GM21423 (cell line): ENCODE data around the gene CEMIP2.

Experiments used
- ATAC-seq: cut with Tn5 transposase; IDR thresholded peaks from one replicate; pipeline ENCODE4 v1.9.1; 2021; ENCODE audit warnings: mild to moderate bottlenecking, moderate library complexity; ENCODE audit not compliant: unreplicated experiment

CEMIP2 gene

DNA sequence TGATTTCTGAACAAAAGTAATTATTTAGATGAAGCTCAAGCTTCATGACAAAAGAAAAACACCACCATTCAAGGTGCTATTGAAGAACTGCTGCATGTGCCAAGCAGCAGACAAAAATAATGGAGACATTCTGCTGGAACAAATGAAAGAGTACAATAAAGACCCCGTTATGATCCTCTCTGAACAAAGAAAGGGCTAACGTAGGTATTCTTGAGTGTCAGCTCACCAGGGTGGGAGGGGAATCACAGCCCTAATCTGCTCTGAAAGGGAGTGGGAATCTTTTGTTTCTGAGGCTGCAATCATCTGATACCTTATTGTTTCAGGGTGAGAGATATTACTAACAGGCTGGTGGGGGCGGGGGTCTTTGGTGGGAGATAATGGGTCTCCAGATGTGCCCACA is 15.4 kb downstream of the CEMIP2 start:
- no peak for ATAC-seq

GRCh38 chr9:71752352-71752751 is 16.0 kb downstream of the CEMIP2 start:
- ATAC-seq, result no peak

GRCh38 chr9:71748280-71748743 is 20.0 kb downstream of the CEMIP2 start:
- no peak for ATAC-seq

DNA sequence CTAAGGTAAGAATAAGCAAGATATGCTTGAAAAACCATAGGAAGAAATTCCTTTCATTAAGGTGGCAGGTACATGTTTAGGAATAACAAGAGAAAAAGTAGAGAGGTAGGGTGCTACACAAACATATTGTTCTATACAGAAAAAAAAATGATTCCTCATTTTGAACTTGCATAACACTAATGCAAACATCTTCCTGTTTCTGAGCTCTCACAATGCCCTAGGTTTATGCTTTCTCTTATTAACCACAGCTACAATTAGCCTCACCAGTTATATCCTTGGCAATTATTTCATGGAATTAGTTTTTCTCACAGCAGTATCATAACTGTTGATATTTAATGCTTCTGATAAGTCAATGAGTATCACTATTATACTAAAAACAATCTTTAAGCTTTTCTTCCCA is 20.7 kb downstream of the CEMIP2 start:
- no peak for ATAC-seq

DNA sequence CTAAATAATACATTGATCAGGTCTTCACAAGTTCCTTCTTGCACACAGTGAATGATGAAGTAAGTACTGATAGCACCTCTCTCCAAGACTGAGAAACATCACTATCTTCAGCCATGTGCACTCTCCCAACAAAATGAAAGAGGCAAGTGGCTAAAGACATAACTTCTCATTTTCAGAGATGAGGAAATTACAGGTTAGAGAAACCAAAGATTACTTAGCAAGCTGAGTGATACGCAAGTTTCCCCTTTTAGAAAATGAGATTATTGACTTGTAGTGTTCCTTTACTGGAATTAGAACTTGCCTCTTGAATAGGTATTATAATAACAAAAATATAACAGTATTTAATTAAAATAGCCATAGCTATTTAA is 21.6 kb downstream of the CEMIP2 start:
- ATAC-seq, result no peak

DNA sequence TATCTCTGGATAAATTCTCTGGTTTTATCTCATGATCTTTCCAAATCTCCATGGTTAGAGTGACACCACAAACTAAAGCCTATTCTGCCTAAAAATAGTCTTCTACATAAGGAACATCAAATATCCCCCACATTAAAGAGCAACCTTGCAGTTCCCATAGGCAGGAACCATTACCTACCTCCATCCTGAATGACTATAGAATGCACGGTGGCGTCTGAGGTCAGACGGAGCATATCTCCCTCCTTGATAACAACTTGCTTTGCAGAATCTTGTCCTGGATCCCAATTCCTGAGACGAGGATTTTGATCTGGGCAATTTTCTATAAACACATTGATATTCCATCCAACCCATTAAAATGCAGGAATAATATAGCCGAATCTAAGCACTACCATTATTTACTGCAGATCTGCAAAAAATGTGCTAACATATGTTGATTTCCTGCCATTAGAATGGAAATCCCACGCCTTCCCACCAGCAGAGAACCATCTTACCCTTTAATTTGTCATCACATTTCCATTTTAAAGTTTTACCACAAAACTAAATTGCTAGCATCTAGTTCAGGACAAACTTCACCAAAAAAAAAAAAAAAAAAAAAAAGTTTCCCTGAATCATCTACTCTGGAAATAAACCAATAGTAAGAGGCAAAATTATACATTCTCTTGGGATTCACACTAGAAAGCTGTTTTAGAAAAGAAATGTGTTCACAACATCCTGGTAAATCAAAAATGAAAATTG is 22.1 kb downstream of the CEMIP2 start:
- ATAC-seq, result no peak

- ATAC-seq, result no peak
These were observed 23.4 kb downstream of the CEMIP2 start for GRCh38 chr9:71744754-71745521.

DNA sequence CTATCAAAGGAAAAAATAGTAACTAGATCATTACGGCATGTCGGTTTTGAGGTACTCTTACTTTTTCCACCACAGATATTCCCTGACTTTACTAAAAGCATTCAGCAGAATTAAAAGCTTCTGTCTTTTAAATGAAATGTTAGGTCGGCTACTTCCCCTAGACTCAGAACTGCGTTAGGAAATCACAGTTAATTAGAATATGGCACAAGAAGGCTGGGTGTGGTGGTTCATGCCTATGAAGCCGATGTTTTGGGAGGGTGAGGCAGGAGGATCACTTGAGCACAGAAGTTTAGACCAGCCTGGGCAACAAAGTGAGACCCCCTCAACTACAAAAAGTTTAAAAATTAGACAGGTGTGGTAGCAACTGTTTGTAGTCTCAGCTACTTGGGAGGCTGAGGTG is 24.4 kb downstream of the CEMIP2 start:
- ATAC-seq, result no peak

DNA sequence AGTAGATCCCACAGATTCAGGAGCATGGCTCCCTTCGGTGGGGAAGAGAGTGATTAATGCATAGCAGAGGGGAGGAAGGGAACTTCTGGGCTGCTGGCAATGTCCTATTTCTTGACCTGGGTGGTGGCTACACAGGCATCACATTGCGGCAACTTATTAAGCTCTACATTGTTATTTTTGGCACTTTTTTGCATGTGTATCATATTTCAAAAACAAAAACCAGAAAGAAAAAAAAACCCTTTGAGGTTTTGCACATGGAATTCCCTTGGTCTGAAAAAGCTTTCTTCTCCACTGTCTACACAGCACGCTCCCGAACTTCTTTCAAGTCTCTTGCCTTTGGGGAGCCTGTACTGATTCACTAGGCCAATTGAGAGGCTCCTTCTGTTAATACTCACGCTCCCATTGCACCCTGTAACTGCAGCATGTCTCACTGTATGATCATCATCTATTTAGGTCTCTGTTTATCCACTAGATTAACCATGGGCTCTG is 25.1 kb downstream of the CEMIP2 start:
- ATAC-seq, result no peak

GRCh38 chr9:71742703-71743102 is 25.6 kb downstream of the CEMIP2 start:
- no peak for ATAC-seq

- ATAC-seq, result no peak
These were observed 26.2 kb downstream of the CEMIP2 start for GRCh38 chr9:71741926-71742648.

DNA sequence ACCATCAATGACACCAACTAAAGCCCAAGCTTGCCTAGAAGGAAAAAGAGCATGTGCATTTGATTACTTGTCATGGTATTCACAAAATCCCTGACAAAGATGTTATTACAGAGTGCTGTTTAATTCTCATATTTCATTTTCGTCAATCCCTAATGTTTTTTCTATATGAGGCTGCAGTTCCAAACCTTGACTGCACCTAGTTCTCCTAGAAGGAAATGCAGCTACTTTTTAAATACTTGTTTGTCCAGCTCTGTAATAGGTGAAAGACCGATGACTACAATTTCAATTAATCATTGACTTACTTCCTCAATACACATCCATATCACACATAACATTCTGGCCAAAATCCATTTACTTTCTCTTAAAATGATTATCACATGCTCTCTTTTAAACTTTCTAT is 28.1 kb downstream of the CEMIP2 start:
- no peak for ATAC-seq

GRCh38 chr9:71737455-71737854 is 30.9 kb downstream of the CEMIP2 start:
- no peak for ATAC-seq

DNA sequence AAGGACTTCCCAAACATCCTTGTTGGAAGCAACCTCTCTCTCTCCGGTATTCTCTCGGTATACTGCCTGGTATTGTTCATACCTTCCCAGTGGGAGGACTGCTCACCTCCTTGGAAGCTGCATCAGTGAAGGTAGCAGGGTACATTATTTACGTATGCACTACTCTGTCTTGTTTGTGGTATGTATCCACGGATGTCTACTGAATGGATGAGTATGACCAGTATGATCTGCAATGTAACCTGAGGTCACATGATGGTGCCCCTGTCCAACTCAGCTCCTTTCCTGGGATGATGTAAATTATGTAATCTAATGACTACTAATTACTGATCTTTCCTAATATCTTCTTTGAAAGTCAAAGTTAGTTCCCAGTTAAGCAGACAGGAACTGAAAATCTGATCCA is 32.1 kb downstream of the CEMIP2 start:
- ATAC-seq, result no peak

- ATAC-seq, result no peak
These were observed 33.4 kb downstream of the CEMIP2 start for GRCh38 chr9:71734950-71735349.

- no peak for ATAC-seq
These were observed 35.1 kb downstream of the CEMIP2 start for GRCh38 chr9:71733176-71733575.

- no peak for ATAC-seq
These were observed 38.3 kb downstream of the CEMIP2 start for GRCh38 chr9:71729816-71730526.

DNA sequence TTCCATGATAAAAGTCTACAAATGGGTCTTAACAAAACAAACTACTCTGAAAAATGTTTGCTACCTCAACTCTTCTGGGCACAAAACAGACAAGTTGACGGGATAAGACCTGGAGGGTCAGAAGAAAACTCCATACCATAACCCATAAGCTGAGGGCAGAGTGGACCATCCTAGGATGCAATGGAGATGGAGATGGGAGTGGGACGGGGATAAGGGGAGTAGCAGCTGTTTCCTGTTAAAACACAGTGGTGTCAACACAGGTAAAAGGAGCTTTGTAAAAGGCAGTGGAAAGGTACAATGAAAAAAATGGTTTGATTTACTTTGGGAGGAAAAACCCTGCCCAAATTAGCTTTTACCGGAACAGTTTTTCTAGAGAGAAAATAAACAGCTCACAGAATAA is 41.6 kb downstream of the CEMIP2 start:
- no peak for ATAC-seq

DNA sequence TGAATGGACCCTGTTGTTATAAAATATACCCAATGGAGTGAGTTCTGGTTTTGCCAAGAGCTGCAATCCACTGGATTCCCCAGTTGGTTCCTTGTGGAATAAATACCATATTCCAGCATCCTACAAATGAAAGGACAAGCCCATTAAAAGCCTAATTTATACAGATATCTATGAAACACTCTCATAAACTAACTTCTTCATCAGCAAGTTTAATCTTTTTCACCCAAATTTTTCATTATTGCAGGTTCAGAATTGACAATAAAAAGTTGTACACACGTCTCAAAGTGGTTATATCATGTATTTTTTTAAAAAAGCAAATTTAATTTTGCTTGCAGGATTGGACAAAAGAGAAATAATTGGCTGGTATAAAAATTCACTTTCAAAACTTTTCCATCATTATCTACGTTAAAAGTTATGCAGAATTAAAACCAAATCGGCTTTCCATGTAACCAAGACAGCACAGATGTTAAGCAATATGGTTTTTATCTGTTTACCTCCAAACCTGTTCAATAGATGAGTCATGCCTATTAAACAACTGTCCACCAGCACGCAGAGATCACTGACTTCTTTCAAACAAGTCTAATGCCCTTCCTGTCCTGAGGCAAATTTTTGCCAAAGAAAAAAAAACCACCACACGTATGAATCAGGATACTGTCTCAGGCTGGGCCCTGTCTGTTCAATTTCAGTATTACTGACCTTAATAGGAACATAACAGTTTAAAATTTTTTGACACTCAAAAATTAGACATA is 42.5 kb downstream of the CEMIP2 start:
- ATAC-seq, result no peak

- no peak for ATAC-seq
These were observed 46.5 kb downstream of the CEMIP2 start for GRCh38 chr9:71721855-71722254.
